HG03558 (cell line): ENCODE data around the gene DGKH.

ENCODE experiments used
- ATAC-seq: cut with Tn5 transposase; IDR thresholded peaks from one replicate; pipeline ENCODE4 v1.9.1; 2021; ENCODE audit warnings: moderate number of reproducible peaks; ENCODE audit not compliant: unreplicated experiment; ENCODE audit errors: extremely low read depth

The DGKH gene, protein sequence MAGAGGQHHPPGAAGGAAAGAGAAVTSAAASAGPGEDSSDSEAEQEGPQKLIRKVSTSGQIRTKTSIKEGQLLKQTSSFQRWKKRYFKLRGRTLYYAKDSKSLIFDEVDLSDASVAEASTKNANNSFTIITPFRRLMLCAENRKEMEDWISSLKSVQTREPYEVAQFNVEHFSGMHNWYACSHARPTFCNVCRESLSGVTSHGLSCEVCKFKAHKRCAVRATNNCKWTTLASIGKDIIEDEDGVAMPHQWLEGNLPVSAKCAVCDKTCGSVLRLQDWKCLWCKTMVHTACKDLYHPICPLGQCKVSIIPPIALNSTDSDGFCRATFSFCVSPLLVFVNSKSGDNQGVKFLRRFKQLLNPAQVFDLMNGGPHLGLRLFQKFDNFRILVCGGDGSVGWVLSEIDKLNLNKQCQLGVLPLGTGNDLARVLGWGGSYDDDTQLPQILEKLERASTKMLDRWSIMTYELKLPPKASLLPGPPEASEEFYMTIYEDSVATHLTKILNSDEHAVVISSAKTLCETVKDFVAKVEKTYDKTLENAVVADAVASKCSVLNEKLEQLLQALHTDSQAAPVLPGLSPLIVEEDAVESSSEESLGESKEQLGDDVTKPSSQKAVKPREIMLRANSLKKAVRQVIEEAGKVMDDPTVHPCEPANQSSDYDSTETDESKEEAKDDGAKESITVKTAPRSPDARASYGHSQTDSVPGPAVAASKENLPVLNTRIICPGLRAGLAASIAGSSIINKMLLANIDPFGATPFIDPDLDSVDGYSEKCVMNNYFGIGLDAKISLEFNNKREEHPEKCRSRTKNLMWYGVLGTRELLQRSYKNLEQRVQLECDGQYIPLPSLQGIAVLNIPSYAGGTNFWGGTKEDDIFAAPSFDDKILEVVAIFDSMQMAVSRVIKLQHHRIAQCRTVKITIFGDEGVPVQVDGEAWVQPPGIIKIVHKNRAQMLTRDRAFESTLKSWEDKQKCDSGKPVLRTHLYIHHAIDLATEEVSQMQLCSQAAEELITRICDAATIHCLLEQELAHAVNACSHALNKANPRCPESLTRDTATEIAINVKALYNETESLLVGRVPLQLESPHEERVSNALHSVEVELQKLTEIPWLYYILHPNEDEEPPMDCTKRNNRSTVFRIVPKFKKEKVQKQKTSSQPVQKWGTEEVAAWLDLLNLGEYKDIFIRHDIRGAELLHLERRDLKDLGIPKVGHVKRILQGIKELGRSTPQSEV

DNA sequence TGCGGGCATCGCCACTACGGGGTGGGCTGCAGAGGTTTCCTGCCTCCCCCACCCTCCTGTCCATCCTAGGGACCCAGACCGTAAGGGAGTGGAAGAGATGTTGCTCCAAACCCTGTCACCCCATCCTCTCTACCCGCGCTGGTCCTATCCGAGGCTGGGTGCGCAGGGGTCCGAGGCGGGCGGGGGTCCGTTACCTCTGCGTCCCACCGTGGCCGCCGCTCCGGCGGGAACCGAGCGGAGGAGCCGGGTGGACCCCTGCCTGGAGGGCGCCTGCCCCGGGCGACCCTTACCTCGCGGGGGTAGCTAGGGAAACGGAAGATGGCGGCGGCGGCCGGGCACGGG lies at the start of gene DGKH:
TSS of gene DGKH (plus strand) at position 307 of the 342 bp plus-strand sequence. CDS start 126 bp downstream, outside the sequence.
- no peak for ATAC-seq

DNA sequence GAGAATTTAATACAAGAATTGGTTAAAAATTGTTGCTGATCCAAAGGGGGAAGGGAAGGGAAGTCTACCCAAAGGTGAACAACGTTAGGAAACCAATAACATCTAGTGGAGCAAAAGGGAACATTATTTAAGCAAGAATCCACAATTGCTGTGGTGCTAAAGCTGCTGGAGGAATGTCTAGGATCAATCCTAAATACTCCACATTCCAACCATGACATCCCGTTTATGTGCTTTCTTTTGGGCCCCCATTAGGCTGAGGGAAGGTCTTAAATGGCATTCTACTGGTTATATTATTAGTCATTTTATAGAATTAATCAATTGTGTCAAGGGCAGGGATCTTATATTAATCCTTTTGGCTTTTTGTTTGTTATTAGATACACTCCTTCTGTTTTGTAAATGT lies 47.6 kb upstream of the DGKH start:
- ATAC-seq = no peak

DNA sequence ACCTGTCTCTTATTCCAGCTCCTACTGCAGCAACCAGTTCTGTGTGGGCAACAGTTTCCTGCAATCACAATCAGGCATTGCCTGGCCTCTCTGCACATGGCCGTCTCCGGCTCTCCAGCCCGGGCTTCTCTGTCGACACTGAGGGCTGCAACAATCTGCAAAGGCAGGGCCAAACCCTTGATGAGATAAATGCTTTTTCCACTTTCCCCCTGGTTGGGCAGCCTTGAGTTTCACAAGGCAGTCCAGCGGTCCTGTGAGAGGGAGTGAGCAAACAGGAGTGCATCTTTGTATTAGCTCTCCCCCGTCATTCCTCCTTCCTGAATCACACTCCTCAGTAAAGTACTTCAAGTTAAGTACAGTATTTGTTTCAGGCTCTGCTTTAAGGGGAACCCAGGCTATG lies 46.9 kb upstream of the DGKH start:
- ATAC-seq = no peak

DNA sequence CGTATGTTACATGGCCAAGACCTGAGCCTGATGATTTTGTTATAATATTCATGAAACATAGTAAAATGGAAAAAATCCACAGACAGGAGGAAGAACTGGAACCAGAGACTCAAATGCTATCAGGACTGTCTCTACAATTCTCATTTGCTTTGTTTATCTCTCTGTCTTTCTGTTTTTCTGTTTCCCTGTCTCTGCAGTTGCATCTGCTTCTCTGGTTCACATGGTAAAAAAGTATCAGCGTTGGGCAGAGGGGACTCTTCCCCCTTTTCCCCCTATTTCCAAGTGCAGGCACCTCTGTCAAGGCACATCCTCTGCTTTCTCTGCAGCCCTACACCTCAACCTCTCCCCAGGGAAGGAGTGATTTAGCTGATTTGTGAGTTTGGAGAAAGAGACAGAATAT lies 46.4 kb upstream of the DGKH start:
- no peak for ATAC-seq

DNA sequence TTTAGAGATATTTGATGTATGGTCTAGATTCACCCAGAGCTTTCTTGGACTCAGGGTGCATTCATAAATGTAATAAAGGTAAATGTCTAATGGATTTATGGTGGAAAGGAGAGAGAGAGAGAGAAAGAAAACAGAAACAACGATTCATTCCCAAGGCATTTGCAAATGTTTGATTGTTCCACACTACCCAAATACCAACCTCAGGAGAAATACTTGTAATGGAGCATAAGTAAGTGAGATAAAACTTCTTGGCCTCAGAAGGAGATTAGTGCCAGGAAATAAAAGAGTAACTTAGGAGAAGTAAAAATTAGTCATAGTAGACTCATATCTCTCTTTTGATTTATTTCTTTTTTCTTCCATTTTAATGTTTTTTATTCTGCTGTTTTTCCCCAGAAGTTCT lies 40.6 kb upstream of the DGKH start:
- no peak for ATAC-seq

DNA sequence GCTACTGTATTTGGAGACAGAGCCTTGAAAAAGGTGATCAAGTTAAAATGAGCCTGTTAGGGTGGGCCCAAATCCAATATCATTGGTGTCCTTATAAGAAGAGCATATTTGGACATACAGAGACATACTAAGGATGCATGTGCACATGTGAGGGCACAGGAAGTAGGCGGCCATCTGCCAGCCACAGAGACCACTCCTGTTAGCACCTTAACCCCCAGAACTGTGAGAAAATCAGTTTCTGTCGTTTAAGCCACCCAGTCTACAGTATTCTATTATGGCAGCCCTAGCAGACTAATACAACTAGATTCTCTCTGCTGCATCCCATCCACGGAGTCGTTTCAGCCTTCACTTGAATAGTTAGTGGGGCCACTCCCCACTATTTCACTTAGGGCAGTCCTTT lies 39.4 kb upstream of the DGKH start:
- no peak for ATAC-seq

DNA sequence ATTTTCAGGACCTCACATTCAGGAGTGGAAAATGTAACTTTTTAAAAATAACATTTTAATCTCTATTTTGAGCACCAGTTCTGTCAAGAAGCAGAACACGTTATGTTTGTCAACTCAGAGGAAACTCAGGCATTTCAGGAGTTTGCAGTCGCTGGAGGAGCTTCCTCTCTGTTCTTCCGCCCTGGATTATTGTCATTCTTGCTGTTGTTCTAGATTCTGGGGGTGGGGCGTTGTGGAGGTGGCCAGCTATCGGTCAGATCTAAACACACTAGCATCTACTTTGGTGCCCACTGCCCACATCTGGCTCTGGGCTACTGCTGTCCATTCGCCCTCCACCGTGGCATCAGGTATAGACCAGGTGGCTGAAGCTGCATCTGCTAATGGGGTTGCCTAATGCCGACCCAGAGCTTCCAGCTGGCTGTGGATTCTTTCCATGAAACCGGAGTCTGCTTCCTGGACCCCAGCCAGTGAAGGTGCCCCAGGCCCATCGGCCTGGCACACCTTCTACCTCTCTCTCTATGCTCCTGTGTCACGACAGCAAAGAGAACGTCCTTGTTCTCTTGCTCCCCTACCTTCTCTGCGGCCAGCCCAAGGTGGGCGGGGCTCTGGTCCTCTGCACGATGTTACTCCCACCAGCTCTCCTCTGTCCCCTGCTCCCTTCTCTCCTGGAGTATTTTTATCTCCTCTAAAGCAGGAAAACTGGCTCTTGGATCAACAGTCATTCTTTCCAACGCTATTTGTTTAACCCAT lies 36.7 kb upstream of the DGKH start:
- ATAC-seq = no peak

DNA sequence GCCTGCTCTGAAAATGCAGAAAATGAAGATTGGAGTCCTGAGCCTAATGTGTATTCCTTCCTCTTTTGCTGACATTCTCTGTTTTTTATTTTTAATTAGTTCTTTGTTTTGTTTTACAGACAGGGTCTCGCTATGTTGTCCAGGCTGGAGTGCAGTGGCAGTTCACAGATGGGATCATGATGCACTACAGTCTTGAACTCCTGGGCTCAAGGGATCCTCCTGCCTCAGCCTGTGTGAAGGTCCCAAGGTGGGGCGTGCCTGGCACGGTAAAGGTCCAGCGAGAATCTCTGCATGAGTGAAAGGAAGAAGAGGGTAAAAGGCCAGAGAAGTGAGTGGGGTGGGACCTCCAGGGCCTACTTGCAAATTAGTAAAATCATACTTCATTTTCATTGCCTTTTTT lies 34.3 kb upstream of the DGKH start:
- ATAC-seq = no peak

DNA sequence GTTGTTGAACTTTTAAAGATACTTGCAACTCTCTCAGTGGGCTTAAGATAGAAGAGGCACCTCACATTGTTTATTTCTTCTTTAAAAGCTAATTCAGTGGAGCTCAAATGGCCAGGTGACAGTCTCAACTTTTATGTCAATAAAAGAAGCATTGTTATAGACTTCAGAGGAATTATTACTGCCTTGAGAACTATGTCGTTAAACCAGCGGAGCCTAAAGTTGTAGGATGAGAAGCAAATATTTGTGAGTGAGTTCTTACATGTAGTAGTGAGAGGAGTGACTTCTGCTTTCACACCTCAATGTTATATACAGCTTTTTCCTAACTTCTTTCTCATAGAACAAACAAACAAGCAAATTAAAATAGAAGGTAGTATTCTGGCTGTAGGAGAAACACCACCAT lies 31.2 kb upstream of the DGKH start:
- no peak for ATAC-seq

DNA sequence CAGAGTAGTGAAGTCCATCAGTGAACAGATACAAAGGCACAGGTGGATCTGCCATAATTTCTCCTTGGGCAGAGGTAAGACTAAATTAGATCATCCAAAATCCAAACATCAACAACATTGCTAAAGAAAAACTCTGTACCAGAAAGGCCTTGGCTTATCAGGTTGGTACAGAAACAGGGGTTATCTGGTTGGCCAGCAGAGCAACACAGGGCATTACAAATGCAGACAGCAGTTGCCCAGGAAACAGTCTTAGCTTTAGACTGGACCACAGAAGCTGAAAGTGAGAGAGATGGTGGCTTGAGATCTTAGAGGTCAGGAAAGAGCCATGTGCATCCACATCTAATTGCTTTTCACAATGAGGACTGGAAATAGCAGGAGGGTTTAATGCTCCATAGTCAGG lies 26.6 kb upstream of the DGKH start:
- ATAC-seq = no peak

DNA sequence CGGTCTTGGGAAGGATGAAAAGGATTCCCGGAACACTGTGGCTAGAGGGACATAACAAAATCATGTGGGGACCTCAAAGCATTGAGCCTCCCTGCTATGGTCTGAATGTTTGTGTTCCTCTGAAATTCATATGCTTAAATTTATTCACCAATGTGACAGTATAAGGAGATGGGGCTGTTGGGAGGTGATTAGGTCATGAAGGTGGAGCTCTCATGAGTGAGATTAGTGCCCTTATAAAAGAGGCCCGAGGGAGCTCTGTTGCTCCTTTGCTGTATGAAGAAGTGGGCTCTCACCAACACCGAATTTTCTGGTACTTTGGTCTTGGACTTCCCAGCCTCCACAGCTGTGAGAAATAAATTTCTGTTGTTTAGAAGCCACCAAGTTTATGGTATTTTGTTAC lies 26.1 kb upstream of the DGKH start:
- ATAC-seq = no peak

DNA sequence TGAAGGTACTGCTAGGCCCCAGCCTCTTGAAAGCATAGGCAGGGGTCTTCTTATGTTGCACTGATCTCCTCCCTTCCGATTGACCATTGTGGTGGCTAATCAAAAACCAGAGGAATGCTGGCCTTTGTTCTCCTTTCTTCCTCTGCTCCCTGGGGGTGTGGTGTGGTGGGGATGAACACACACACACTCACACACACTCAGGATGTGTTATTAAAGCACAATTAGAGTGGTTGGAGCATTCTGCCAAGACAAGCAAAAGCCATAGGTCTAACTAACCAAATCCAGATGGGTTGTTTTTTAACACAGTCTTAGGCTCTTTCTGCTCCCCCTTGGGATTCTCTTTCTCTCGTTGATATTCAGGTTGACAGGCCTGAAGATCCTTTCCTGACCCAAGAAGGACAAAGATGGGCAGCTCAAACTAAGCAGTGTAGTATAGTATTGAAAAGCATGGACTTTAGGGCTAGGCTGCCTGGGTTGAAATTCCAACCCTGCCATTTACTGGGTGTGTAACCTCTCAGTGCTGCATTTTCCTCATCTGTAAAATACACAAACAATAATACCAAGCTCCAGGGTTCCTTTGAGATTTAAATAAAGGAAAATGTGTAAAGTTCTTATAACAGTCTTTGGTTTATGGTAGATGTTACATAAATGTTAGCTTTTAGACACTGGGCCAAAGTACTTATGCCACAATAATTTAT lies 25.5 kb upstream of the DGKH start:
- ATAC-seq = no peak

DNA sequence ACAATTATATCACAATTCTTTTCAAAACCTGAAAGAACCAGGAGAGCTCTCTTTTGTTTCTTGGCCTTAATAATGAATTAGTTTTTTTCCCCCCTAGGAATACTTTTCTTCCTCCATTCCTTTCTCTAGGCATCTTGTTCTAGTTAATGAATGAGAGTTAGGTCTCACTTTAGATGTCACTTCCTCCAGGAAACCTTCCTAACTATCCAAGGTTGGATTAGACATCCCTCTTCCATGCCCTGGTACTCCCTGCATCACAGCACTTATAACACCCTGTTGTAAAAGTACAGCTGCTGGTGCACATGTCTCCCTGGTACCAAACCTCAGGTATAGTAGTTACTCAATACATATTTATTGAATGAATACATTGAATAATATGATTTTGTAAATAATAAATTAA lies 21.2 kb upstream of the DGKH start:
- no peak for ATAC-seq

DNA sequence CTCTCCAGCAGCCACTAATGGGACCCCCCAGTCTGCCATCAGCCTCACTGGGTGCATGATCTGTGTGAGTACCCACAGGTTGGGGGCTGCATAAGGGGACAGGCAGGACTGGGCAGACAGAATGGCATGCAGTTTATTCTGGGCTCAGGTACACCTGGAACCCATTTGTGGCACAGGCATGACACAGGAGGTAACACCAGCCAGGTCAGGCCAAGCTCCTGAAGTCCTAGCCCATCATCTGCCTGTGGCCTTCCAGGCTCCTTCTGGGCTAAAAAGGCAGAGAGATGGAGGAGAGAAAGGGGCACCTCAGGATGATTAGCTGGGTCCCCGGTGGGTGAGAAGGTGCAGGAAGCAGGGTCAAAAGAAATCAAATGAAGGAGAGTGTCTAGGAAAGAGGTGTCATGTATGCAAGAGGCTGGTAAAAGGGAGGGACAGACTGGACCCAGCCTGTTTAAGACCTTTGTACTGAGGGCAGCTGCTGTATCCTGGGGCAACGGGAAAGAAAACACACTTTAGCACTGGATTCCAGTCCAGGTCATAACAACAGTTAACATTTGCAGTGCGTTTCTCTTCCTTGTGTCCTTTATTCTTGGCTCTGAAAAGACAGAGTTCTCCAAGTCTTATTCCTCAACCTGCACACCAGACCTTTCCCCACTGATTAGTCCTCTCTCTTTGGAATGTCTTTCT lies 20.2 kb upstream of the DGKH start:
- no peak for ATAC-seq

DNA sequence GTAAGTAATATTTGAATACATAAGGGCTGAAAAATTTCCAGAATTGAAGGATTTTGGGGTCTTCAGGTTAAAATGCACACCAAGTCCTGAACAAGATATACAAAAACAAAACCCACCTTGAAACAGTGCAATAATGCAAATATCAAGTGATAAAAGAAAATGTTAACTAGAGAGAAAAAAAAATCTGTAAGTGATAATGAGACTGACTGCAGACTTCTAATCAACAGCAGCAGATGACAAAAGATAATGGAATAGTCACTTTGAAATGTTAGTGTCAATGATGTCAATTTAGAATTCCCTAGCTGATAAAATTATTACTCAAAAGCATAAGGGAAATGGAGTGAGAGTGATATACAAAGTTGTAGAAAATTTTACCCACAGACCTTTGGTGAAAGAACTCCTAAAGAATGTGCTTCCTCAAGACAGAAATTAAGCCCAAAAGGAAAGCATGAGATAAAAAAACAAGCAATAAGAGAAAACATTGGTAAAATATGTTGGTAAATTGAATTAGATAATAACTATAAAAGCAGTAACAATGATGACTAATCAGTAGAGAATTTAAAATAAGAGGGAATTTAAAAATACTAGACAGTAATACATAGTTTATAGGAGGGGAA lies 12.4 kb upstream of the DGKH start:
- ATAC-seq = no peak

DNA sequence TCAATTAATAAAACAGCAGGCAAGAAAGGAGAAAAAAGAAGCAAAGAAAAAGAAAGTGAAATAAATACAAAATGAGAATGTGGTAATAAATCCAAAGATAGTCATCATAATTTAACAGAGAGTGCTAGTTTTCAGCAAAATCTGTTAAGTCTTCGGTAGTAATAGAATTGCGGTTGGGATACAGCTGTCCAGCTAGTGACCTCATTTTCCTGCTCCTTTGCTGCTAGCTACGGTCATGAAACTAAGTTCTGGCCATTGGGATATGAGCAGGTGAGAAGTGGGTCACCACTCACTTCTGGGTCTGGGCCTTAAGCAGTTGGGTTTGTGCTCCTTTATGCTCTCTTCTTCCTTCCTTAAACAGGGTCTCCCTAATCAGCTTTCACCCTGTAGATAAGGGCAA lies 11.7 kb upstream of the DGKH start:
- ATAC-seq = no peak

DNA sequence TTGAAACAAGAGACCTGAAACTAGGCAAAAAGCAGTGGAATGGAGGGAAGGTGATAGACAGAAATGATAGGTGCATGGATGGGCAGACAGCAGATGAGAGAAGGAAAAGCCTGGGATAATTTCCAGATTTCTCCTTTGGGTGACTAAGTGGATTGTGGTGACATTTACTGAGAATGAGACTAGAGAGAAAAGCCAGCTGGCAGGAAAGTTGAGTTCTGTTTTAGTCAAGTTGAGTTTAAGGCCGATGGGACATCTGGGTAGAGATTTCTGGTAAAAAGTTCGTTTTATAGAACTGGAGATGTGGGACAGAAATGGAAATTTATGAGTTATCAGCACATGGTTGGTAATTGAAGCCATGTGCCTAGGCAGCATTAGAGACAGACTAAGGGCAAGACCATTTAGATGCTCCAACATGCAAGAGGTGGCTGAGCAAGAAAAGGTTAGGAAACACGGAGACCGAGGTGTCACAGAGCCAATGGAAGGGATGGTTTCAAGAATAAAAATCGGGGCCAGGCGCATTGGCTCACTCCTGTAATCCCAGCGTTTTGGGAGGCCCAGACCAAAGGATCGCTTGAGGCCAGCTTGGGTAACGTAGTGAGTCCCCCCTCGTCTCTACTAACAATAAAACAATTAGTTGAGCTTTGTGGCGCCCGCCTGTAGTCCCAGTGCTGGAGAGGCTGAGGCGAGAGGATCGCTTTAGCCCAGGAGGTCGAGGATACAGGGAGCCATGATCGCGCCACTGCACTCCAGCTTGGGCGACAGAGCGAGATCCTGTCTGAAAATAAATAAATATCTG lies 9.6 kb upstream of the DGKH start:
- no peak for ATAC-seq

DNA sequence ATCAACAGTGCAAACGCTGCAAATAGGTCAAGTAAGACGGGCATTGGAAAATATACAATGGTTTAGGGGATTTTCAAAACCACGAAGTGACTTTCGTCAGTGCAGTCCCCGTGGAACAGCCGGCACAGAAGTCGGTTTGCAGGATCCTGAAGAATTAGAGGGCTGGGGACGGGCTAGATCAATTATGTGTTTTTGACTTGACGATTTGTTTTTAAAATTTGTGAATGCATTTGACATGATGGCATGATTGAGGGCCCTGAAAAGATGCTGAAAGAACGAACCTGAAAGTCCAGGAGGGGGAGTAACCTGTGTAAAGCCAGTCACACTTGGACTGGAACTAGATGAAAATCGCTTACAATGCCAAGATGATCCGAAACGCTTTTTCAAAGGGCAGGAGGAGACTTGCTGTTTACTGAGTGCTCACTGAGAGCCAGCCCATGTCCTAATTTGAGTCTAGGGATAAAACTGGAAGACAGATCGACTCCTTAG lies 8.9 kb upstream of the DGKH start:
- no peak for ATAC-seq
